SKM-1 (cell line): ENCODE data around the gene OR8K1.

Experiments
- DNase-seq: peaks from one replicate; lab custom pipeline; 2025; ENCODE audit not compliant: unreplicated experiment; lab: John Stamatoyannopoulos, UW

Gene OR8K1

GRCh38 chr11:56345739-56346138 is at the start of gene OR8K1:
Gene OR8K1 (plus strand): TSS chr11:56346039. CDS start chr11:56346039, 0 bp downstream.
- no peak for DNase-seq

GRCh38 chr11:56296898-56297297 is 48.9 kb upstream of the OR8K1 start:
- no peak for DNase-seq

- DNase-seq = no peak
These were observed 38.0 kb upstream of the OR8K1 start for GRCh38 chr11:56307836-56308235.

- DNase-seq = no peak
These were observed 31.0 kb upstream of the OR8K1 start, which contains the start of gene OR8K3 for GRCh38 chr11:56314844-56315243. Gene OR8K3 (plus strand): TSS chr11:56315144. CDS start chr11:56318307, 3,163 bp downstream.

- no peak for DNase-seq
These were observed 13.9 kb upstream of the OR8K1 start for GRCh38 chr11:56331861-56332491.

GRCh38 chr11:56333156-56333555 is 12.7 kb upstream of the OR8K1 start:
- DNase-seq = no peak

- DNase-seq = no peak
These were observed 5.5 kb upstream of the OR8K1 start for GRCh38 chr11:56340289-56340688.

GRCh38 chr11:56353991-56354390 is 8.2 kb downstream of the OR8K1 start, which contains the start of gene OR8J1:
Gene OR8J1 (plus strand): TSS chr11:56354291. CDS start chr11:56360247, 5,956 bp downstream.
- no peak for DNase-seq

GRCh38 chr11:56375324-56375723 is 29.5 kb downstream of the OR8K1 start, which contains the start of gene OR8U1:
Gene OR8U1 (plus strand): TSS chr11:56375624. CDS start chr11:56375624, 0 bp downstream.
- no peak for DNase-seq

GRCh38 chr11:56380120-56380519 is 34.3 kb downstream of the OR8K1 start:
- DNase-seq = no peak

- no peak for DNase-seq
These were observed 48.5 kb downstream of the OR8K1 start for GRCh38 chr11:56394381-56394780.

- DNase-seq = no peak
These were observed 50.2 kb downstream of the OR8K1 start for GRCh38 chr11:56396047-56396446.
